Measurements from ENCODE around the gene MARCKS. TPM values are rescaled to one million over a fixed set of nuclear protein-coding genes. Genes with fewer than 3 reads are reported as not detected.

MARCKS gene
- total RNA-seq, 1 donor from 2014 or later: 174 TPM

- H3K27ac Mint-ChIP-seq: no peak overlapping the region
- peaks cover 27% of the 10 kb centered on the region for H3K4me1 Mint-ChIP-seq
- H3K36me3 Mint-ChIP-seq: no peaks in the 10 kb centered on the region
- DNase-seq (ENCODE audit: low spot score in 2 of 2, unreplicated experiment in 2 of 2): no peak
- H3K9me3 Mint-ChIP-seq: no peaks in the 10 kb centered on the region
- TF ChIP-seq, protein P1, sequence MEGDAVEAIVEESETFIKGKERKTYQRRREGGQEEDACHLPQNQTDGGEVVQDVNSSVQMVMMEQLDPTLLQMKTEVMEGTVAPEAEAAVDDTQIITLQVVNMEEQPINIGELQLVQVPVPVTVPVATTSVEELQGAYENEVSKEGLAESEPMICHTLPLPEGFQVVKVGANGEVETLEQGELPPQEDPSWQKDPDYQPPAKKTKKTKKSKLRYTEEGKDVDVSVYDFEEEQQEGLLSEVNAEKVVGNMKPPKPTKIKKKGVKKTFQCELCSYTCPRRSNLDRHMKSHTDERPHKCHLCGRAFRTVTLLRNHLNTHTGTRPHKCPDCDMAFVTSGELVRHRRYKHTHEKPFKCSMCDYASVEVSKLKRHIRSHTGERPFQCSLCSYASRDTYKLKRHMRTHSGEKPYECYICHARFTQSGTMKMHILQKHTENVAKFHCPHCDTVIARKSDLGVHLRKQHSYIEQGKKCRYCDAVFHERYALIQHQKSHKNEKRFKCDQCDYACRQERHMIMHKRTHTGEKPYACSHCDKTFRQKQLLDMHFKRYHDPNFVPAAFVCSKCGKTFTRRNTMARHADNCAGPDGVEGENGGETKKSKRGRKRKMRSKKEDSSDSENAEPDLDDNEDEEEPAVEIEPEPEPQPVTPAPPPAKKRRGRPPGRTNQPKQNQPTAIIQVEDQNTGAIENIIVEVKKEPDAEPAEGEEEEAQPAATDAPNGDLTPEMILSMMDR (IDR thresholded peaks at IDR 0.05; ENCODE audit: unreplicated experiment): no peak
- no peak overlapping the region for H3K4me3 Mint-ChIP-seq
- no peaks in the 10 kb centered on the region for H3K27me3 Mint-ChIP-seq (ENCODE audit: low read depth)
These were observed 24.4 kb downstream of the MARCKS start for GRCh38 chr6:113881478-113881980.

GRCh38 chr6:113882336-113883022 is 25.3 kb downstream of the MARCKS start:
- no peaks in the 10 kb centered on the region for H3K27me3 Mint-ChIP-seq (ENCODE audit: low read depth)
- H3K27ac Mint-ChIP-seq: no peak overlapping the region
- no peak overlapping the region for H3K4me3 Mint-ChIP-seq
- no peaks in the 10 kb centered on the region for H3K36me3 Mint-ChIP-seq
- no peak for DNase-seq (ENCODE audit: low spot score in 2 of 2, unreplicated experiment in 2 of 2)
- H3K9me3 Mint-ChIP-seq: no peaks in the 10 kb centered on the region
- peaks cover 27% of the 10 kb centered on the region for H3K4me1 Mint-ChIP-seq
- TF ChIP-seq, protein P1 (IDR thresholded peaks at IDR 0.05; ENCODE audit: unreplicated experiment): no peak

- no peaks in the 10 kb centered on the region for H3K27me3 Mint-ChIP-seq (ENCODE audit: low read depth)
- H3K9me3 Mint-ChIP-seq: no peaks in the 10 kb centered on the region
- no peaks in the 10 kb centered on the region for H3K36me3 Mint-ChIP-seq
- no peak overlapping the region for H3K27ac Mint-ChIP-seq
- H3K4me1 Mint-ChIP-seq: peaks cover 20% of the 10 kb centered on the region
- TF ChIP-seq, protein P1 (IDR thresholded peaks at IDR 0.05; ENCODE audit: unreplicated experiment): no peak
- H3K4me3 Mint-ChIP-seq: no peak overlapping the region
- DNase-seq (ENCODE audit: low spot score in 2 of 2, unreplicated experiment in 2 of 2): no peak
These were observed 26.9 kb downstream of the MARCKS start for GRCh38 chr6:113884011-113884410.

GRCh38 chr6:113886512-113886911 is 29.4 kb downstream of the MARCKS start:
- Mint-ChIP-seq H3K4me1 (peaks cover 11% of the 10 kb centered on the region), H3K4me3 (no peak overlapping the region), H3K9me3 (peaks cover 7% of the 10 kb centered on the region), H3K36me3 (peaks cover 3% of the 10 kb centered on the region), H3K27ac (no peak overlapping the region), H3K27me3 (ENCODE audit: low read depth) (no peaks in the 10 kb centered on the region)
- TF ChIP-seq, protein P1 (IDR thresholded peaks at IDR 0.05; ENCODE audit: unreplicated experiment): no peak
- no peak for DNase-seq (ENCODE audit: low spot score in 2 of 2, unreplicated experiment in 2 of 2)

GRCh38 chr6:113888493-113888892 is 31.3 kb downstream of the MARCKS start:
- Mint-ChIP-seq H3K36me3 (peaks cover 8% of the 10 kb centered on the region), H3K27me3 (ENCODE audit: low read depth) (no peaks in the 10 kb centered on the region)

More at GRCh38 chr6:113888493-113888892, 31.3 kb downstream of the MARCKS start:
- H3K9me3 Mint-ChIP-seq: peaks cover 21% of the 10 kb centered on the region
- H3K4me1 Mint-ChIP-seq: no peaks in the 10 kb centered on the region
- DNase-seq (ENCODE audit: low spot score in 2 of 2, unreplicated experiment in 2 of 2): no peak
- no peak overlapping the region for H3K4me3 Mint-ChIP-seq
- H3K27ac Mint-ChIP-seq: no peak overlapping the region
- TF ChIP-seq, protein P1 (IDR thresholded peaks at IDR 0.05; ENCODE audit: unreplicated experiment): no peak
